OCI-LY3 (cell line): Measurements from ENCODE around the gene SORBS1.

Experiments used
- H2AFZ ChIP-seq: fragments of 200-600, 300-600 bp; shearing (Covaris generic); 2 replicates; pipeline ENCODE4 v1.6.0; 2014; ENCODE audit warnings: antibody characterized with exemption, low read depth, low read length
- H3K27ac ChIP-seq: fragments of 200-600, 300-600 bp; sonication (generic); 2 replicates; pipeline ENCODE4 v1.5.1; 2014; ENCODE audit warnings: mild to moderate bottlenecking, low read length, moderate library complexity, mixed read lengths
- H3K27me3 ChIP-seq: fragments of 200-600, 300-600 bp; sonication (generic); 2 replicates; pipeline ENCODE4 v1.6.1; 2014; ENCODE audit warnings: low read depth, low read length, mixed read lengths
- H3K36me3 ChIP-seq: fragments of 200-600, 300-600 bp; sonication (generic); replicated peaks from 2 replicates; pipeline ENCODE3; 2014; ENCODE audit warnings: low read depth, low read length, mixed read lengths
- H3K4me1 ChIP-seq: fragments of 300-600, 200-600 bp; sonication (generic); 2 replicates; pipeline ENCODE4 v1.6.1; 2014; ENCODE audit warnings: low read length, mixed read lengths
- H3K4me2 ChIP-seq: fragments of 200-600, 300-600 bp; sonication (generic); 2 replicates; pipeline ENCODE4 v1.6.1; 2014; ENCODE audit warnings: low read length, mixed read lengths
- H3K4me3 ChIP-seq: fragments of 300-600, 200-600 bp; sonication (generic); 2 replicates; pipeline ENCODE4 v1.5.1; 2014; ENCODE audit warnings: antibody characterized with exemption, mild to moderate bottlenecking, low read length, moderate library complexity
- H3K79me2 ChIP-seq: fragments of 300-600, 200-600 bp; shearing (Covaris generic); 2 replicates; pipeline ENCODE4 v1.6.1; 2014; ENCODE audit warnings: mild to moderate bottlenecking, low read length, mixed read lengths
- H3K9ac ChIP-seq: fragments of 300-600, 200-600 bp; shearing (Covaris generic); 2 replicates; pipeline ENCODE4 v1.6.0; 2014; ENCODE audit warnings: mild to moderate bottlenecking, low read length, moderate library complexity
- H3K9me3 ChIP-seq: fragments of 200-600, 300-600 bp; shearing (Covaris generic); 2 replicates; pipeline ENCODE4 v1.6.1; 2014; ENCODE audit warnings: low read length, mixed read lengths; ENCODE audit not compliant: insufficient read depth
- H4K20me1 ChIP-seq: fragments of 200-600, 300-600 bp; sonication (generic); 2 replicates; pipeline ENCODE4 v1.6.1; 2016; ENCODE audit warnings: low read length, mixed read lengths; ENCODE audit not compliant: insufficient read depth
- EZH2phosphoT487 ChIP-seq: fragments of 200-600 bp; shearing (Covaris generic); IDR thresholded peaks from 2 replicates; pipeline ENCODE4 v1.6.1; 2018; ENCODE audit warnings: antibody characterized with exemption, mixed run types, low read depth
- TF ChIP-seq, protein P1 (sequence below): fragments of 200-600, 300-600 bp; sonication (generic); IDR thresholded peaks from 2 replicates; pipeline ENCODE4 v1.5.1; 2014; ENCODE audit warnings: antibody characterized with exemption, low read length, low read depth

SORBS1 gene

DNA sequence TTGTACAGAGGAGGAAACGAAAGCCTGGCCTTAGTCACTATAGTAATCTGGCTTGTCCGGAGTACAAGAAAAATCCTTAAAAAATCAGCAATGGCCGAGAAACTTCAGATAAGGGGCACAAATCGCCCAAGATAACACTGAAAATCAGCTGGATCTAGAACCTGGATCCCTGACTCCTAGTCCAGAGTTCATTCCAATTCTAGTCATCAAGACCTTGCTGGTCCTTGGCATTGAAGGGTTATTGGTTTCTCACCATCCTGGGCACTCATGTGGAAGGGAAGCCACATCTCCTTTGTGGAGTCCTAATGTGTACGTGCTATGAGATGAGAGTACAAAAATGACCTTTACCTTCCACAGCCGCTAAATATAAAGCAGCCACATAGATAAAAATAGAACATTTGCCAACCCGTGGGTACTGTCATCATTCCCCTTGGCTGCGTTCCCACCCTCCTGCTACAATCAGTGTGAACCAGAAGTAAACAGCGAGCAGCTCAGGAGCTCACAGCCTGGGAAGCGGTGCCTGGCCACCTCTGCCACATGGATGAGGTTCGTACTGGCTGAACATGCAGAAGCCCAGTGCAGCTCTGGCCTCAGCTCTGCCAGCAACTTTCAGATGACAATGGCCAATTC lies 154.4 kb downstream of the SORBS1 start:
- H4K20me1 ChIP-seq, result no peaks in the 10 kb centered on the region
- H3K9me3 ChIP-seq, result no peaks in the 10 kb centered on the region
- TF ChIP-seq, protein P1, sequence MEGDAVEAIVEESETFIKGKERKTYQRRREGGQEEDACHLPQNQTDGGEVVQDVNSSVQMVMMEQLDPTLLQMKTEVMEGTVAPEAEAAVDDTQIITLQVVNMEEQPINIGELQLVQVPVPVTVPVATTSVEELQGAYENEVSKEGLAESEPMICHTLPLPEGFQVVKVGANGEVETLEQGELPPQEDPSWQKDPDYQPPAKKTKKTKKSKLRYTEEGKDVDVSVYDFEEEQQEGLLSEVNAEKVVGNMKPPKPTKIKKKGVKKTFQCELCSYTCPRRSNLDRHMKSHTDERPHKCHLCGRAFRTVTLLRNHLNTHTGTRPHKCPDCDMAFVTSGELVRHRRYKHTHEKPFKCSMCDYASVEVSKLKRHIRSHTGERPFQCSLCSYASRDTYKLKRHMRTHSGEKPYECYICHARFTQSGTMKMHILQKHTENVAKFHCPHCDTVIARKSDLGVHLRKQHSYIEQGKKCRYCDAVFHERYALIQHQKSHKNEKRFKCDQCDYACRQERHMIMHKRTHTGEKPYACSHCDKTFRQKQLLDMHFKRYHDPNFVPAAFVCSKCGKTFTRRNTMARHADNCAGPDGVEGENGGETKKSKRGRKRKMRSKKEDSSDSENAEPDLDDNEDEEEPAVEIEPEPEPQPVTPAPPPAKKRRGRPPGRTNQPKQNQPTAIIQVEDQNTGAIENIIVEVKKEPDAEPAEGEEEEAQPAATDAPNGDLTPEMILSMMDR, result no peak
- TF ChIP-seq EZH2phosphoT487, result no peak
- H3K27ac ChIP-seq, result no peak overlapping the region
- no peaks in the 10 kb centered on the region for H3K4me1 ChIP-seq
- no peak overlapping the region for H3K9ac ChIP-seq
- no peak overlapping the region for H3K4me3 ChIP-seq
- H3K79me2 ChIP-seq, result no peaks in the 10 kb centered on the region
- H3K36me3 ChIP-seq, result no peaks in the 10 kb centered on the region
- no peak overlapping the region for H3K4me2 ChIP-seq
- 0 out of 2 replicates have a peak, but pooled peaks cover 4% of the 10 kb centered on the region for H3K27me3 ChIP-seq
- H2AFZ ChIP-seq, result no peak overlapping the region

DNA sequence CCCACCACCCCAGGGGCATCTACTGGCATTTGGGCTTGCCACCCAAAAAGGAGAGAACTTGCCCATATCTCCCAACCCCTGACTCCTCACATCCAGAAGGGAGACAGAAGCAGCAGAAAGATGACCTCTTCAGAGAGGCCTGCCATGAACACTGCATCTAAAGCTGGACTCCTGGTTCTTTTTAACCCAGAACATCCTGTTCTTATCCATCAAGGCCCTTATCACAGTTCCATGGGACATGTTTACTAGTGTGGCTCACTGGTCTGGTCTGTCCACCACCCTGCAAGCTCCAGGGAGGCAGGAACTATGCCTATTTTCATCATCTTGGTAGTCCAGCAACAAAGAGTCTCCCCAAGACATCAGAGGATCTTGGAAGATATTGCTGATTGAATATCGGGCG lies 155.5 kb downstream of the SORBS1 start:
- Histone ChIP-seq H3K27me3 (0 out of 2 replicates have a peak, but pooled peaks cover 4% of the 10 kb centered on the region), H3K4me2 (no peak overlapping the region), H3K9ac (no peak overlapping the region), H4K20me1 (no peaks in the 10 kb centered on the region), H2AFZ (no peak overlapping the region), H3K36me3 (no peaks in the 10 kb centered on the region), H3K79me2 (no peaks in the 10 kb centered on the region), H3K4me3 (no peak overlapping the region), H3K4me1 (no peaks in the 10 kb centered on the region), H3K9me3 (no peaks in the 10 kb centered on the region), H3K27ac (no peak overlapping the region)
- no peak for TF ChIP-seq EZH2phosphoT487
- TF ChIP-seq, protein P1, result no peak

DNA sequence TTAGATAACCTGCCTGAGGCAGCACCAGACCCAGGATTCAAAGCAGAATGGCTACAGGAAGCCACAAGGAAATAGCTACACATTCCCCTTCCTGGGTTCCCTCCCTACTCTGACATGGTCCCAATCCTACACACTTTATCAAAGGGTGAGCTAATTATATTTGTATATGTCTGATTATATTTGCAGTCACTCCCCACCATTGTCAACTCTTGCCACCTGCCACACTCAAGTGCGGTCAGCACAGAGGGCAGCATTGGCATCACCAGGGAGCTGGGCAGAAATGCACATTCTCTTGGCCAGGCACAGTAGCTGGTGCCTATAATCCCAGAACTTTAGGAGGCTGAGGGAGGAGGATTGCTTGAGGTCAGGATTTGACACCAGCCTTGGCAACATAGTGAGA lies 156.3 kb downstream of the SORBS1 start:
- no peaks in the 10 kb centered on the region for H3K9me3 ChIP-seq
- no peak overlapping the region for H3K4me2 ChIP-seq
- H3K36me3 ChIP-seq, result no peaks in the 10 kb centered on the region
- H4K20me1 ChIP-seq, result no peaks in the 10 kb centered on the region
- H3K27ac ChIP-seq, result no peak overlapping the region
- H3K79me2 ChIP-seq, result no peaks in the 10 kb centered on the region
- no peak overlapping the region for H2AFZ ChIP-seq
- no peaks in the 10 kb centered on the region for H3K4me1 ChIP-seq
- H3K4me3 ChIP-seq, result no peak overlapping the region
- no peak overlapping the region for H3K9ac ChIP-seq
- TF ChIP-seq EZH2phosphoT487, result no peak
- TF ChIP-seq, protein P1, result no peak
- 0 out of 2 replicates have a peak, but pooled peaks cover 4% of the 10 kb centered on the region for H3K27me3 ChIP-seq

DNA sequence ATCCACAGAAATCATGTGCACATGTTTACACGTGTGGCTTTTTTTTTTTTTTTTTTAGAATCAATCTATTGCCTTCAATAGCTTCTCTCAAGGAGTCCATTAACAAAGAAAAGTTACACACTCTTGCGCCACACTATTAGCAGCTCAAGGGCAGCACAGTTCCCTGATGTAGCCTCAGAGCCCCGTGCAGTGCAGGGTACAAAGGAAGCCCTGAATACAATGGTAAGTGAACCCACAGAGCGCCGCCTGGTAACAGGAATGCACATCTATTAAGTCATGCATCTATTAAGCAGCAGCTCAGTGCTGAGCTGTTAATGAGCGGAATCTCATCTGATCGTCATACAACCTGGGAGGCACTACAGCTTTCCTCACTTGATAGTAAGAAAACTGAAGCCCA lies 156.7 kb downstream of the SORBS1 start:
- H3K9ac ChIP-seq, result no peak overlapping the region
- no peaks in the 10 kb centered on the region for H3K4me1 ChIP-seq
- no peaks in the 10 kb centered on the region for H3K27me3 ChIP-seq
- no peak for TF ChIP-seq EZH2phosphoT487
- TF ChIP-seq, protein P1, result no peak
- no peak overlapping the region for H3K27ac ChIP-seq
- H3K4me3 ChIP-seq, result no peak overlapping the region
- H3K36me3 ChIP-seq, result no peaks in the 10 kb centered on the region
- no peak overlapping the region for H2AFZ ChIP-seq
- H3K4me2 ChIP-seq, result no peak overlapping the region
- H4K20me1 ChIP-seq, result no peaks in the 10 kb centered on the region
- H3K79me2 ChIP-seq, result no peaks in the 10 kb centered on the region
- H3K9me3 ChIP-seq, result no peaks in the 10 kb centered on the region
